A673 (cell line): ENCODE measurements around the gene PPP4R2.

ENCODE experiments used
- CTCF ChIP-seq: fragments of 300-800, 200-600 bp; sonication (generic); conservative IDR thresholded peaks from 2 replicates; pipeline ENCODE4 v1.5.1; 2017; ENCODE audit warnings: low read depth, mild to moderate bottlenecking, antibody characterized with exemption, low read length, moderate library complexity, mixed read lengths
- EZH2 ChIP-seq: fragments of 200-600 bp; sonication (generic); IDR thresholded peaks from 2 replicates; pipeline ENCODE4 v1.6.1; 2017; ENCODE audit warnings: borderline replicate concordance, low read depth, mild to moderate bottlenecking, mixed read lengths, antibody characterized with exemption, low read length; ENCODE audit not compliant: poor library complexity, severe bottlenecking

- TF ChIP-seq CTCF (no peak), EZH2 (no peak)
These were observed 110.6 kb downstream of the PPP4R2 start for GRCh38 chr3:73107215-73107614.
